ENCODE results near the gene CYFIP2.

DNA sequence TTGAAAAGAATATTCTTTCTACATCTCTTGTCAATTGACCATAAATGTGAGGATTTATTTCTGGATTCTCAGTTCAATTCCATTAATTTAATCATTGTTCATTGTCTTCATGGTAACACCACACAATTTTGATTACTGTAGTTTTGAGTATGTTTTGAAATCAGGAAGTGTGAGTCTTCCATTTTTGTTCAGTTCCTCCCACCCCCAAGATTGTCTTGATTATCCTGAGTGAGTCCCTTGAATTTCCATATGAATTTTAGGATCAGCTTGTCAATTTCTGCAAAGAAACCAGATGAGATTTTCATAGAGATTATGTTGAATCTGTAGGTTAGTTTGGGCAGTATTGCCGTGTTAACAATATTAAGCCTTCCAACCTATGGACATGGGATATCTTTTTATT, 9.5 kb downstream of the CYFIP2 start:
- TF ChIP-seq, protein P1, sequence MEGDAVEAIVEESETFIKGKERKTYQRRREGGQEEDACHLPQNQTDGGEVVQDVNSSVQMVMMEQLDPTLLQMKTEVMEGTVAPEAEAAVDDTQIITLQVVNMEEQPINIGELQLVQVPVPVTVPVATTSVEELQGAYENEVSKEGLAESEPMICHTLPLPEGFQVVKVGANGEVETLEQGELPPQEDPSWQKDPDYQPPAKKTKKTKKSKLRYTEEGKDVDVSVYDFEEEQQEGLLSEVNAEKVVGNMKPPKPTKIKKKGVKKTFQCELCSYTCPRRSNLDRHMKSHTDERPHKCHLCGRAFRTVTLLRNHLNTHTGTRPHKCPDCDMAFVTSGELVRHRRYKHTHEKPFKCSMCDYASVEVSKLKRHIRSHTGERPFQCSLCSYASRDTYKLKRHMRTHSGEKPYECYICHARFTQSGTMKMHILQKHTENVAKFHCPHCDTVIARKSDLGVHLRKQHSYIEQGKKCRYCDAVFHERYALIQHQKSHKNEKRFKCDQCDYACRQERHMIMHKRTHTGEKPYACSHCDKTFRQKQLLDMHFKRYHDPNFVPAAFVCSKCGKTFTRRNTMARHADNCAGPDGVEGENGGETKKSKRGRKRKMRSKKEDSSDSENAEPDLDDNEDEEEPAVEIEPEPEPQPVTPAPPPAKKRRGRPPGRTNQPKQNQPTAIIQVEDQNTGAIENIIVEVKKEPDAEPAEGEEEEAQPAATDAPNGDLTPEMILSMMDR (IDR thresholded peaks at IDR 0.05; ENCODE audit: control extremely low read depth in 1 of 3, insufficient read depth in 1 of 3, low read depth in 1 of 3, low read length in 3 of 3), result no peak
- no peak for TF ChIP-seq HDAC2 (IDR thresholded peaks at IDR 0.05; ENCODE audit: borderline replicate concordance in 1 of 2, low read depth in 2 of 2, low read length in 2 of 2)
- no peak for TF ChIP-seq RFX5 (IDR thresholded peaks at IDR 0.05; ENCODE audit: borderline replicate concordance, low read depth, low read length)
- no peak for TF ChIP-seq POLR2A (IDR thresholded peaks at IDR 0.05; ENCODE audit: control extremely low read depth in 1 of 2, low read depth in 2 of 2, low read length in 2 of 2)
- no peak for TF ChIP-seq POLR2AphosphoS5 (IDR thresholded peaks at IDR 0.05; ENCODE audit: low read depth, low read length)
- TF ChIP-seq NRF1 (IDR thresholded peaks at IDR 0.05; ENCODE audit: low read depth, low read length), result no peak

Data from H1 (cell line).